Measurements from ENCODE around the gene SORBS1.

Gene SORBS1

GRCh38 chr10:95552679-95553342, 8.4 kb downstream of the SORBS1 start:
- Histone ChIP-seq H3K27ac (ENCODE audit: low read depth, low read length, severe bottlenecking) (peak overlapping the region; percentile 23), H3K4me3 (ENCODE audit: extremely low read depth, insufficient read depth, low read length, poor library complexity, severe bottlenecking) (no peak overlapping the region)
- 59% methylated on average over 4 of the region's 5 CpGs; no CpG with 5 or more reads in 1 of the 2 experiments for WGBS, 2 experiments (ENCODE audit: insufficient coverage in 2 of 2)

GRCh38 chr10:95550073-95550672, 11.0 kb downstream of the SORBS1 start:
- Histone ChIP-seq H3K27ac (ENCODE audit: low read depth, low read length, severe bottlenecking) (no peak overlapping the region), H3K36me3 (ENCODE audit: control insufficient read depth, insufficient read depth, low read length) (no peaks in the 10 kb centered on the region), H3K4me1 (ENCODE audit: control insufficient read depth, insufficient read depth, low read length, poor library complexity, severe bottlenecking) (peaks cover 16% of the 10 kb centered on the region), H3K4me3 (ENCODE audit: extremely low read depth, insufficient read depth, low read length, poor library complexity, severe bottlenecking) (no peak overlapping the region), H3K9me3 (ENCODE audit: control insufficient read depth, low read length) (no peaks in the 10 kb centered on the region)
- WGBS, 2 experiments (ENCODE audit: insufficient coverage in 2 of 2), result 83 to 88% methylated on average over 3 to 5 of the region's 10 CpGs

More at GRCh38 chr10:95552679-95553342, 8.4 kb downstream of the SORBS1 start:
- Histone ChIP-seq H3K9me3 (ENCODE audit: control insufficient read depth, low read length) (no peaks in the 10 kb centered on the region), H3K36me3 (ENCODE audit: control insufficient read depth, insufficient read depth, low read length) (no peaks in the 10 kb centered on the region), H3K4me1 (ENCODE audit: control insufficient read depth, insufficient read depth, low read length, poor library complexity, severe bottlenecking) (peaks cover 16% of the 10 kb centered on the region)

- H3K9me3 ChIP-seq (ENCODE audit: control insufficient read depth, low read length), result no peaks in the 10 kb centered on the region
- whole genome bisulfite sequencing, 2 experiments (ENCODE audit: insufficient coverage in 2 of 2), result 69 to 83% methylated on average over 1 of the region's 3 CpGs
- peaks cover 37% of the 10 kb centered on the region for H3K4me1 ChIP-seq (ENCODE audit: control insufficient read depth, insufficient read depth, low read length, poor library complexity, severe bottlenecking)
- no peak overlapping the region for H3K27ac ChIP-seq (ENCODE audit: low read depth, low read length, severe bottlenecking)
- H3K36me3 ChIP-seq (ENCODE audit: control insufficient read depth, insufficient read depth, low read length), result no peaks in the 10 kb centered on the region
- H3K4me3 ChIP-seq (ENCODE audit: extremely low read depth, insufficient read depth, low read length, poor library complexity, severe bottlenecking), result no peak overlapping the region
These were observed 13.3 kb downstream of the SORBS1 start for GRCh38 chr10:95547791-95548435.

GRCh38 chr10:95547197-95547596, 14.0 kb downstream of the SORBS1 start:
- no peak overlapping the region for H3K4me3 ChIP-seq (ENCODE audit: extremely low read depth, insufficient read depth, low read length, poor library complexity, severe bottlenecking)
- no peaks in the 10 kb centered on the region for H3K9me3 ChIP-seq (ENCODE audit: control insufficient read depth, low read length)
- 67 to 72% methylated on average over 1 to 2 of the region's 3 CpGs for WGBS, 2 experiments (ENCODE audit: insufficient coverage in 2 of 2)
- H3K4me1 ChIP-seq (ENCODE audit: control insufficient read depth, insufficient read depth, low read length, poor library complexity, severe bottlenecking), result peaks cover 36% of the 10 kb centered on the region
- no peak overlapping the region for H3K27ac ChIP-seq (ENCODE audit: low read depth, low read length, severe bottlenecking)
- no peaks in the 10 kb centered on the region for H3K36me3 ChIP-seq (ENCODE audit: control insufficient read depth, insufficient read depth, low read length)

GRCh38 chr10:95545981-95546380, 15.2 kb downstream of the SORBS1 start:
- Histone ChIP-seq H3K9me3 (ENCODE audit: control insufficient read depth, low read length) (no peaks in the 10 kb centered on the region), H3K36me3 (ENCODE audit: control insufficient read depth, insufficient read depth, low read length) (no peaks in the 10 kb centered on the region), H3K4me3 (ENCODE audit: extremely low read depth, insufficient read depth, low read length, poor library complexity, severe bottlenecking) (no peak overlapping the region), H3K4me1 (ENCODE audit: control insufficient read depth, insufficient read depth, low read length, poor library complexity, severe bottlenecking) (peaks cover 29% of the 10 kb centered on the region), H3K27ac (ENCODE audit: low read depth, low read length, severe bottlenecking) (no peak overlapping the region)
- 80% methylated on average over 1 of the region's 2 CpGs; no CpG with 5 or more reads in 1 of the 2 experiments for WGBS, 2 experiments (ENCODE audit: insufficient coverage in 2 of 2)

GRCh38 chr10:95544783-95545500, 16.2 kb downstream of the SORBS1 start:
- H3K27ac ChIP-seq (ENCODE audit: low read depth, low read length, severe bottlenecking), result no peak overlapping the region
- H3K36me3 ChIP-seq (ENCODE audit: control insufficient read depth, insufficient read depth, low read length), result no peaks in the 10 kb centered on the region
- WGBS, 2 experiments (ENCODE audit: insufficient coverage in 2 of 2), result 84 to 94% methylated on average over 11 to 12 of the region's 12 CpGs
- no peaks in the 10 kb centered on the region for H3K9me3 ChIP-seq (ENCODE audit: control insufficient read depth, low read length)
- H3K4me1 ChIP-seq (ENCODE audit: control insufficient read depth, insufficient read depth, low read length, poor library complexity, severe bottlenecking), result peaks cover 25% of the 10 kb centered on the region
- no peak overlapping the region for H3K4me3 ChIP-seq (ENCODE audit: extremely low read depth, insufficient read depth, low read length, poor library complexity, severe bottlenecking)

- no peak overlapping the region for H3K4me3 ChIP-seq (ENCODE audit: extremely low read depth, insufficient read depth, low read length, poor library complexity, severe bottlenecking)
- no peaks in the 10 kb centered on the region for H3K9me3 ChIP-seq (ENCODE audit: control insufficient read depth, low read length)
- H3K36me3 ChIP-seq (ENCODE audit: control insufficient read depth, insufficient read depth, low read length), result no peaks in the 10 kb centered on the region
- WGBS, 2 experiments (ENCODE audit: insufficient coverage in 2 of 2), result 83% methylated on average over 1 of the region's 4 CpGs; no CpG with 5 or more reads in 1 of the 2 experiments
- peaks cover 25% of the 10 kb centered on the region for H3K4me1 ChIP-seq (ENCODE audit: control insufficient read depth, insufficient read depth, low read length, poor library complexity, severe bottlenecking)
- peak overlapping the region; percentile 30 for H3K27ac ChIP-seq (ENCODE audit: low read depth, low read length, severe bottlenecking)
These were observed 17.7 kb downstream of the SORBS1 start for GRCh38 chr10:95543459-95543858.

GRCh38 chr10:95542761-95543160, 18.4 kb downstream of the SORBS1 start:
- Histone ChIP-seq H3K36me3 (ENCODE audit: control insufficient read depth, insufficient read depth, low read length) (no peaks in the 10 kb centered on the region), H3K4me1 (ENCODE audit: control insufficient read depth, insufficient read depth, low read length, poor library complexity, severe bottlenecking) (peaks cover 25% of the 10 kb centered on the region), H3K27ac (ENCODE audit: low read depth, low read length, severe bottlenecking) (peak overlapping the region; percentile 30), H3K9me3 (ENCODE audit: control insufficient read depth, low read length) (no peaks in the 10 kb centered on the region), H3K4me3 (ENCODE audit: extremely low read depth, insufficient read depth, low read length, poor library complexity, severe bottlenecking) (no peak overlapping the region)
- WGBS, 2 experiments (ENCODE audit: insufficient coverage in 2 of 2), result 92 to 96% methylated on average over 2 of the region's 2 CpGs

GRCh38 chr10:95542330-95542729, 18.8 kb downstream of the SORBS1 start:
- Histone ChIP-seq H3K27ac (ENCODE audit: low read depth, low read length, severe bottlenecking) (no peak overlapping the region), H3K36me3 (ENCODE audit: control insufficient read depth, insufficient read depth, low read length) (no peaks in the 10 kb centered on the region), H3K4me3 (ENCODE audit: extremely low read depth, insufficient read depth, low read length, poor library complexity, severe bottlenecking) (no peak overlapping the region), H3K9me3 (ENCODE audit: control insufficient read depth, low read length) (no peaks in the 10 kb centered on the region), H3K4me1 (ENCODE audit: control insufficient read depth, insufficient read depth, low read length, poor library complexity, severe bottlenecking) (peaks cover 25% of the 10 kb centered on the region)
- 100% methylated on average over 2 of the region's 4 CpGs; no CpG with 5 or more reads in 1 of the 2 experiments for WGBS, 2 experiments (ENCODE audit: insufficient coverage in 2 of 2)

GRCh38 chr10:95540514-95541052, 20.6 kb downstream of the SORBS1 start:
- no peak overlapping the region for H3K27ac ChIP-seq (ENCODE audit: low read depth, low read length, severe bottlenecking)
- peaks cover 37% of the 10 kb centered on the region for H3K4me1 ChIP-seq (ENCODE audit: control insufficient read depth, insufficient read depth, low read length, poor library complexity, severe bottlenecking)
- no peaks in the 10 kb centered on the region for H3K36me3 ChIP-seq (ENCODE audit: control insufficient read depth, insufficient read depth, low read length)
- H3K4me3 ChIP-seq (ENCODE audit: extremely low read depth, insufficient read depth, low read length, poor library complexity, severe bottlenecking), result no peak overlapping the region
- WGBS, 2 experiments (ENCODE audit: insufficient coverage in 2 of 2), result 33 to 54% methylated on average over 1 of the region's 2 CpGs
- H3K9me3 ChIP-seq (ENCODE audit: control insufficient read depth, low read length), result no peaks in the 10 kb centered on the region
